PC-3 (cell line): ENCODE results near the gene DIS3L2.
"Not testable (repeated sequence)": the region's sequence is repeated elsewhere in the genome, so short reads cannot be mapped to it uniquely, and the experiment has no call there.

Experiments
- CTCF ChIP-seq: fragments of 300-600 bp; sonication (generic); conservative IDR thresholded peaks from 2 replicates; pipeline ENCODE4 v1.5.1; 2017; ENCODE audit warnings: antibody characterized with exemption, low read depth, mild to moderate bottlenecking, low read length
- EZH2 ChIP-seq: fragments of 300-600 bp; sonication (generic); IDR thresholded peaks from one replicate; pipeline ENCODE4 v1.6.1; 2017; ENCODE audit warnings: antibody characterized with exemption, mild to moderate bottlenecking, low read length; ENCODE audit not compliant: unreplicated experiment

GRCh38 chr2:232381204-232382031, 419.9 kb downstream of the DIS3L2 start:
- not testable (repeated sequence) for TF ChIP-seq CTCF, EZH2
